ENCODE results near the gene CLHC1.

DNA sequence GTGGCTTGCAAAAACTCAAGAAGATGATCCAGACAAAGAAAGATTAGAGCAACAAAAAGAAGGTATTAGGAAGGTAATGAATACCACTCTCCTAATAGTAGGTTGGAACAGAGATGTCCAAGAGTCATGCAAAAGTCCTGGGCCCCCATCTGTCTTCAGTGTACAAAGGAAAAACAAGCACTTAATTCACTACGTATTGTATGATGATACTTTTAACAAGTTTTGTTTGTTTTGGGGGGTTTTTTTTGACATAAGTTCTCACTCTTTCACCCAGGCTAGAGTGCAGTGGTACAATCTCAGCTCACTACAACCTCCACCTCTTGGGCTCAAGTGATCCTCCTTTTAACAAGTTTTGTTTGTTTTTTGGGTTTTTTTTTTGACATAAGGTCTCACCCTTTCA lies 101.2 kb downstream of the CLHC1 start:
- TF ChIP-seq ZNF274 (IDR thresholded peaks at IDR 0.05; ENCODE audit: low read length) = no peak
- no peak for TF ChIP-seq ZNF274 (tag by site-specific recombination; IDR thresholded peaks at IDR 0.05; ENCODE audit: borderline replicate concordance)
- TF ChIP-seq, protein P1, sequence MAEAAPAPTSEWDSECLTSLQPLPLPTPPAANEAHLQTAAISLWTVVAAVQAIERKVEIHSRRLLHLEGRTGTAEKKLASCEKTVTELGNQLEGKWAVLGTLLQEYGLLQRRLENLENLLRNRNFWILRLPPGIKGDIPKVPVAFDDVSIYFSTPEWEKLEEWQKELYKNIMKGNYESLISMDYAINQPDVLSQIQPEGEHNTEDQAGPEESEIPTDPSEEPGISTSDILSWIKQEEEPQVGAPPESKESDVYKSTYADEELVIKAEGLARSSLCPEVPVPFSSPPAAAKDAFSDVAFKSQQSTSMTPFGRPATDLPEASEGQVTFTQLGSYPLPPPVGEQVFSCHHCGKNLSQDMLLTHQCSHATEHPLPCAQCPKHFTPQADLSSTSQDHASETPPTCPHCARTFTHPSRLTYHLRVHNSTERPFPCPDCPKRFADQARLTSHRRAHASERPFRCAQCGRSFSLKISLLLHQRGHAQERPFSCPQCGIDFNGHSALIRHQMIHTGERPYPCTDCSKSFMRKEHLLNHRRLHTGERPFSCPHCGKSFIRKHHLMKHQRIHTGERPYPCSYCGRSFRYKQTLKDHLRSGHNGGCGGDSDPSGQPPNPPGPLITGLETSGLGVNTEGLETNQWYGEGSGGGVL (tag by site-specific recombination; IDR thresholded peaks at IDR 0.05) = no peak
- no peak for TF ChIP-seq ZNF335 (tag by site-specific recombination; conservative IDR thresholded peaks at IDR 0.05)
- TF ChIP-seq, protein P2, sequence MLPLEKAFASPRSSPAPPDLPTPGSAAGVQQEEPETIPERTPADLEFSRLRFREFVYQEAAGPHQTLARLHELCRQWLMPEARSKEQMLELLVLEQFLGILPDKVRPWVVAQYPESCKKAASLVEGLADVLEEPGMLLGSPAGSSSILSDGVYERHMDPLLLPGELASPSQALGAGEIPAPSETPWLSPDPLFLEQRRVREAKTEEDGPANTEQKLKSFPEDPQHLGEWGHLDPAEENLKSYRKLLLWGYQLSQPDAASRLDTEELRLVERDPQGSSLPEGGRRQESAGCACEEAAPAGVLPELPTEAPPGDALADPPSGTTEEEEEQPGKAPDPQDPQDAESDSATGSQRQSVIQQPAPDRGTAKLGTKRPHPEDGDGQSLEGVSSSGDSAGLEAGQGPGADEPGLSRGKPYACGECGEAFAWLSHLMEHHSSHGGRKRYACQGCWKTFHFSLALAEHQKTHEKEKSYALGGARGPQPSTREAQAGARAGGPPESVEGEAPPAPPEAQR (tag by site-specific recombination; IDR thresholded peaks at IDR 0.05) = no peak
- TF ChIP-seq ZNF292 (tag by site-specific recombination; IDR thresholded peaks at IDR 0.05; ENCODE audit: borderline replicate concordance, low read depth) = no peak
- no peak for TF ChIP-seq KLF16 (tag by site-specific recombination; IDR thresholded peaks at IDR 0.05)

All from HEK293 (cell line).